ENCODE data around the gene DNAJA4. TPM values are rescaled to one million over a fixed set of nuclear protein-coding genes. Genes with fewer than 3 reads are reported as not detected.

The DNAJA4 gene
- total RNA-seq, 1 experiment from 2014 or later = 1.3 TPM

GRCh38 chr15:78276064-78276943 is 11.9 kb downstream of the DNAJA4 start:
- POLR2A ChIA-PET (ENCODE audit: unreplicated experiment) = no interaction called here
- Histone ChIP-seq H3K27me3 (ENCODE audit: low read length) (no peaks in the 10 kb centered on the region), H3K4me2 (ENCODE audit: low read length) (no peak overlapping the region), H3K9ac (ENCODE audit: low read length) (no peak overlapping the region), H3K79me2 (ENCODE audit: low read length) (no peaks in the 10 kb centered on the region), H3K9me3 (ENCODE audit: low read length) (no peaks in the 10 kb centered on the region), H4K20me1 (ENCODE audit: low read length) (no peaks in the 10 kb centered on the region), H2AFZ (ENCODE audit: low read length) (no peak overlapping the region), H3K9me2 (replicated peaks; ENCODE audit: low read length) (no peaks in the 10 kb centered on the region), H3K36me3 (ENCODE audit: low read depth, low read length) (peaks cover 4% of the 10 kb centered on the region; the same call in 1 of the 2 replicates), H3K4me1 (ENCODE audit: insufficient read depth, low read length) (no peaks in the 10 kb centered on the region), H3K27ac (ENCODE audit: low read length) (no peak overlapping the region), H3K4me3 (ENCODE audit: low read length) (no peak overlapping the region), H3F3A (ENCODE audit: low read length, unreplicated experiment) (no peaks in the 10 kb centered on the region)
- CTCF ChIA-PET = no interaction called here
- intact Hi-C loops (cut with micrococcal nuclease) = no loop called here
- ATAC-seq = no peak
- no TSS peak for BruUV-seq (replicated peaks)
- no peak for DNase-seq
- no peak for TF ChIP-seq EZH2phosphoT487 (IDR thresholded peaks at IDR 0.05; ENCODE audit: borderline replicate concordance, low read length)
- TF ChIP-seq, protein P1, sequence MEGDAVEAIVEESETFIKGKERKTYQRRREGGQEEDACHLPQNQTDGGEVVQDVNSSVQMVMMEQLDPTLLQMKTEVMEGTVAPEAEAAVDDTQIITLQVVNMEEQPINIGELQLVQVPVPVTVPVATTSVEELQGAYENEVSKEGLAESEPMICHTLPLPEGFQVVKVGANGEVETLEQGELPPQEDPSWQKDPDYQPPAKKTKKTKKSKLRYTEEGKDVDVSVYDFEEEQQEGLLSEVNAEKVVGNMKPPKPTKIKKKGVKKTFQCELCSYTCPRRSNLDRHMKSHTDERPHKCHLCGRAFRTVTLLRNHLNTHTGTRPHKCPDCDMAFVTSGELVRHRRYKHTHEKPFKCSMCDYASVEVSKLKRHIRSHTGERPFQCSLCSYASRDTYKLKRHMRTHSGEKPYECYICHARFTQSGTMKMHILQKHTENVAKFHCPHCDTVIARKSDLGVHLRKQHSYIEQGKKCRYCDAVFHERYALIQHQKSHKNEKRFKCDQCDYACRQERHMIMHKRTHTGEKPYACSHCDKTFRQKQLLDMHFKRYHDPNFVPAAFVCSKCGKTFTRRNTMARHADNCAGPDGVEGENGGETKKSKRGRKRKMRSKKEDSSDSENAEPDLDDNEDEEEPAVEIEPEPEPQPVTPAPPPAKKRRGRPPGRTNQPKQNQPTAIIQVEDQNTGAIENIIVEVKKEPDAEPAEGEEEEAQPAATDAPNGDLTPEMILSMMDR (conservative IDR thresholded peaks at IDR 0.05; ENCODE audit: low read depth, low read length) = no peak

GRCh38 chr15:78280319-78281072 is 16.1 kb downstream of the DNAJA4 start:
- DNase-seq (no peak), ATAC-seq (no peak)
- H3K79me2 ChIP-seq (ENCODE audit: low read length) = no peaks in the 10 kb centered on the region
- H3K36me3 ChIP-seq (ENCODE audit: low read depth, low read length) = peaks cover 35% of the 10 kb centered on the region
- H3K9me2 ChIP-seq (replicated peaks; ENCODE audit: low read length) = no peaks in the 10 kb centered on the region
- no peaks in the 10 kb centered on the region for H3K27me3 ChIP-seq (ENCODE audit: low read length)
- H3K27ac ChIP-seq (ENCODE audit: low read length) = no peak overlapping the region
- H2AFZ ChIP-seq (ENCODE audit: low read length) = no peak overlapping the region
- CTCF ChIA-PET = no interaction called here
- BruUV-seq (replicated peaks) = TSS peak; percentile 10
- H3K9me3 ChIP-seq (ENCODE audit: low read length) = no peaks in the 10 kb centered on the region
- no peaks in the 10 kb centered on the region for H3K4me1 ChIP-seq (ENCODE audit: insufficient read depth, low read length)
- no peak overlapping the region for H3K4me2 ChIP-seq (ENCODE audit: low read length)
- TF ChIP-seq EZH2phosphoT487 (IDR thresholded peaks at IDR 0.05; ENCODE audit: borderline replicate concordance, low read length) (no peak), EZH2 (IDR thresholded peaks at IDR 0.05; ENCODE audit: low read length, unreplicated experiment) (no peak)
- TF ChIP-seq, protein P1 (conservative IDR thresholded peaks at IDR 0.05; ENCODE audit: low read depth, low read length) = no peak
- POLR2A ChIA-PET (ENCODE audit: unreplicated experiment) = no interaction called here
- intact Hi-C loops (cut with micrococcal nuclease) = no loop called here
- no peaks in the 10 kb centered on the region for H4K20me1 ChIP-seq (ENCODE audit: low read length)
- no peaks in the 10 kb centered on the region for H3F3A ChIP-seq (ENCODE audit: low read length, unreplicated experiment)
- H3K4me3 ChIP-seq (ENCODE audit: low read length) = no peak overlapping the region
- no peak overlapping the region for H3K9ac ChIP-seq (ENCODE audit: low read length)
